Stimulated activated naive CD4-positive, alpha-beta T cell treated with Interleukin-2 at 50 U/mL for 16 hours (primary cell): ENCODE measurements around the gene CDCA8.
"Not testable (repeated sequence)": the region's sequence is repeated elsewhere in the genome, so short reads cannot be mapped to it uniquely, and the experiment has no call there.

ENCODE experiments used
- DNase-seq: peaks from one replicate; lab custom pipeline; 2025; lab: John Stamatoyannopoulos, UW

The CDCA8 gene

DNA sequence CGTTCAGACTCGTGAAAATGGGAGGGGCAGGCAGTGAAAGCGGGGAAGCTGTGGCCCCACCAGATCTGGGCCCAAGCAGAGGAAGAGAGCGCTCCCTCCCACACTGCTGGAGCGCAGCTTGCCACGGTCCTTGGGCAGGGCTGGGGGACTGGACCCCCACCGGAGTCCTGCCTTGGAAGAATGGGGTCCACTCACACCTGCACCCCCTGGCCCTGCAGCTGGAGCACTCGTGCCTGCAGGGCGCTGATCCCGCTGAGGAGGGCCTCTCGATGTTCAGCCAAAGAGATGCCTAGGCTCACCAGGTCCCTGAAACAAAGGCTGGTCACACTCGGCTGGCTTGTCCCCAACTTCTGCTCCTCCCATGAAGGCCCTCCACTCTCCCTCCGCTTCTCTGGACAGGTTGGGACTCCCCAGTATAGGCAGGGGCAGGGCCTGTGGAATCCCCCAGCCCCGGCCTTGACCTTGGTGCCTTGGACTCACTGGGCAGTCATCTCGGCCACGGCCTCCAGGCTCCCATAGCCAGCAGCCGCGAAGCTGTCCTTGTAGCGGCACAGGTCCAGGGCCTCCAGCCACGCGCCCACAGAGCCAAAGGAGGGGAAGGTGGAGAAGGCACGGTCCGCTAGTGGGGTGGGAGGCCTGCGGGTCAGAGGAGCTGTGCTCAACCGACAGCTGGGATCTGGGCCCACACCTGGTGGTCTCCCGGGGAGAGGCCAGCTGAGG is 26.0 kb downstream of the CDCA8 start:
- DNase-seq = no peak

DNA sequence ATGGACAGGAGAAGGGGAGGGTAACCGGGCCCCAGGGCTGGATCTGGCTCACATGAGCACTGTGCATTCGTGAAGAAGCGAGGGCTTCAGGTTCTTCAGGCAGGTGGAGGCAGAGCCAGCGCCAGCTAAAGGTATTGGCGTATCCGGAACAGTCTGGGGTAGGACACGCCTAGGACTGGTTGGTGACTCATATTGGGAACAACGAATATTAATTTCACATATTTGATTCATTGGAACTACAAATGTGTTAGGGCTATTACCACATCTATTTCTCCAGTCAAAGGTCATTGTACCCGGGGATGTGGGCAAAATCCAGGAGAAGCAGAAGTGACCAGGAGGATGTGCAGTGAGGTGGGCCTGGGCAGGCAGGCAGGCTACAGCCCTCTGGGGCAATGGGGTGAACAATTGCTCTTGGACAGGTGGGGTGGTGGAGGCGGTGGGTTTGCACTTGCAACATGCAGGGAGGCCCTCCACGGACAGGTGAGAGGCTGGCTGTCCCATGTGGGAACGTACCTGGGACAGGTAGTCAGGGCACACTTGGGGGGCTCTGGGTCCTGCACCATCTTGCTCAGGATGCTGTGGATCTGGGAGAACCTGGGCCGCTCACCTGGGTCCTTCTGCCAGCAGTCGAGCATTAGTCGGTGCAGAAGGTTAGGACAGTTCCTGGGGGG is 26.7 kb downstream of the CDCA8 start:
- no peak for DNase-seq

GRCh38 chr1:37719572-37720195 is 27.4 kb downstream of the CDCA8 start:
- DNase-seq = no peak

DNA sequence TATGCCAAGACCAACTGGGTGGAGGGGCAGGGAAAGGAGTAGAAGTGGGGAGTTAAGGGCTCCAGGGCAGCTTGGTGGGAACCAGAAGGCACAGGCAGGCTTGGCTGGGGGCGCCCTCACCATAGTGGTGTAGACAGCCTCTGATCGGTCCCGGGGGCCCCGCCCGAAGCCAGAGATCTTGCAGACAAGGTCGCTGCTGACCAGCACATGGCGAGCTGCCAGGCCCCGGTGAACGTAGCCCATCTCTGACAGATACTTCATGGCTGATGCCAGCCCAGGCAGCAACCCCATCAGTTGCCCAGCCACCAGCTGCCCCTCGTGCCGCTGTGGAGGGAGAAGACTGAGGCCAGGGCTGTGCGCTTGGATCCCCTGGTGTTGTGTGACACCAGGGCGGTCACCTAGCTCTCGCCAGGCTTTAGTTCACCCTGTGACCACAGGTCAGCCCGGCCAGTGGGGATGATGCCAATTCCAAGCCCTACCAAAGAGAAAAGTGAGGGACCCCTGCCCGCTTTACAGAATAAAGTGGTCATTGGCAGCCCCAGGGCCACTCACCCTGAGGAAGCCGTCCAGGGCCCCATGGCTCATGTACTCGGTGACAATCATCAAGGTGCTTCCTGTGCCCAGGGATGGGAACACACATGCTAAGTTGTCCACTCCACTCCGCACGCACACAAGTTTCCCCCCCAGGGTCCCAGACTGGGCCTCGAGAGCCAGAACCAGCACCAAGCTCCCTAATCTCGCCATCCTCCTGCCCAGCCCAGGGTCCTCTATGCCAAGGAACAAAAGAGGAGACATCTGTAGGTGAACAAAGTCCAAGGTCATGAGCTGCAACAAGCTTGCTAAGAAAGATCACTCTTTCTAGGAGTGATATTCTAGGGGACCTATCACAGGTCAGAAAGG is 28.2 kb downstream of the CDCA8 start:
- no peak for DNase-seq

DNA sequence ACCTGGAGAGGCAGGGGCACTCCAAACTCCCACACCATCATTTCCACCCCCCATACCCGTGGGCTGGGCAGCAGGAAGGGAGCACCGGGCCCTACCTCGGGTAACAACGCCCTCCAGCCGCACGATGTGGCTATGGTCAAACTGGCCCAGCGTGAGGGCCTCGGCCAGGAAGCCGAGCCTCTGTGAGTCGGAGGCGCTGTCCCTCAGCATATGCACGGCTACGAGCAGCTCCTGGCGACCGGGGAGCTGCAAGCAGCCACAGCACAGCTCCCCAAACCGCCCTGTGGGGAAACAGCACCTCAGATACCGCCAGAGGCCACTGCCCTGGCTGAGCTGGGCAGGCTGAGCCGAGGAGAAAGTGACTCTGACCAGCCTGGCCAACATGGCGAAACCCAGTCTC is 29.2 kb downstream of the CDCA8 start:
- no peak for DNase-seq

- no peak for DNase-seq
Measured at GRCh38 chr1:37722181-37723071, 30.1 kb downstream of the CDCA8 start.

DNA sequence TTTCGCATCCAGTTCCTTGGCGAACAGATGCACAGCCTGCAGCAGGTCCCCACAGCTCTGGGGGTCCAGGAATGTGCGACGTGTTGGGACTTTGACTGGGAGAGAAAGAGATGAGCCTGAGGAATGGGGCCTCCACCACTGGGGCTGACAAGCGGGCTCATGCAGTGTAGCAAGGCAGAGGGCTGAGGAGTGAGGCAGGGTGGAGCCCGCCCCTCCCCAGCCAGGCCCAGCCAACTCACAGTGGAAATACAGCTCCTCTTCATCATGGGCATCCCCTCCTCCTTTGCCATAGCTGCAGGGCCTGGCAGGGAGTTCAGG is 30.7 kb downstream of the CDCA8 start:
- DNase-seq = no peak

GRCh38 chr1:37723390-37724078 is 31.2 kb downstream of the CDCA8 start:
- no peak for DNase-seq

DNA sequence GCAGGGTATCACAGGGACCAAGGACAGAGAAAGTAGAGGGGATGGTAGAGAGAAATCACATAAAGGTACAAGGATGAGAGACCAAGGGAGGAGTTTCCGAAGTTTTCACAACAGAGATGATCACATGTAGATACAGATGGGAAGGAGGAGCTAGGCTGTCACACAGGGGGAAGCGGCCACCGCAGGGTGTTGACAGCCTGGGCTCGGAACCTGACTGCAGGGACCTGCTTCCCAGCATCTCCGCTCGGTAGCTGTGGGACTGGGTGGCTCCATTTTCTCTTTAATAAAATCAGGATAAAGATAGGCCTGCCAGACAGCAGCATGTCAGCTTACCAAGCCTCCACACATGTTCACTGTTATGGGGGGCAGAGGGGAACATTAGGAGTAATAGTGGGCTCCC is 32.3 kb downstream of the CDCA8 start:
- no peak for DNase-seq

DNA sequence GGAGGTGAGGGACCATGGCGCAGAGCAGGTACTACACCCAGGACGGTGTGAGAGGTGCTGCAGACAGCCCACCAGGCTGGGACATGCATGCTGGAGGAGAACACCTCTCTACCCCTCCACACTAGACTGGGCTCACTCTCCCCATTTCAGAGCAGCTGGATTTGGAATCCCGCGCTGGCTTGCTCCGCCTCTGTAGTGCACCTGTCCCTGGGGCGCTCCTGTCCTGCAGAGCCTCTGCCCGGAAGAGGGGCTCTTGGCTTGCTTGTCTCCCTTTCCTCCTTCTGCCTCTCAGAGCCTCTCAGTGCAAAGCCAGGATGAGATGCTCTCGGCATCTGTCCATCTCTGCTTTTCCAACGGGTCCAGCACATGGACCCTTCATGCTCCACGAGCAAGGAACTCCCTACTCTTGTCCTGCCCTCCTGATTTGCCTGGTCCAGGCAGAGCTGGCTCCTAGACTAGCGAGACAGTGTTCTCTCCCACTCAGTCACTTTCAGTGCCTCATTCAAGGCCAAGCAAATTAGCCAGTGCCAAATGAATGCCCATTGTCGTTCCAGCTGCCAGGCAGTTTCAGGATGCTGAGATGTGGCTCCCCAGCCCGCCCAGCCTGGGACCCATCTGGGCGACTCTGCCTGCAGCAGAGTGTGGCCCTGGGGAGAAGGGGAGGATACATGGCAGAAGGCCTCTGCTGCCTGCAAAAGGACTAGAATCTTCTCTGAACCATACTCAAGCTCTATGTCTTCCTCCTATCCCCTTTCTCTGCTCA is 33.7 kb downstream of the CDCA8 start:
- DNase-seq = no peak

DNA sequence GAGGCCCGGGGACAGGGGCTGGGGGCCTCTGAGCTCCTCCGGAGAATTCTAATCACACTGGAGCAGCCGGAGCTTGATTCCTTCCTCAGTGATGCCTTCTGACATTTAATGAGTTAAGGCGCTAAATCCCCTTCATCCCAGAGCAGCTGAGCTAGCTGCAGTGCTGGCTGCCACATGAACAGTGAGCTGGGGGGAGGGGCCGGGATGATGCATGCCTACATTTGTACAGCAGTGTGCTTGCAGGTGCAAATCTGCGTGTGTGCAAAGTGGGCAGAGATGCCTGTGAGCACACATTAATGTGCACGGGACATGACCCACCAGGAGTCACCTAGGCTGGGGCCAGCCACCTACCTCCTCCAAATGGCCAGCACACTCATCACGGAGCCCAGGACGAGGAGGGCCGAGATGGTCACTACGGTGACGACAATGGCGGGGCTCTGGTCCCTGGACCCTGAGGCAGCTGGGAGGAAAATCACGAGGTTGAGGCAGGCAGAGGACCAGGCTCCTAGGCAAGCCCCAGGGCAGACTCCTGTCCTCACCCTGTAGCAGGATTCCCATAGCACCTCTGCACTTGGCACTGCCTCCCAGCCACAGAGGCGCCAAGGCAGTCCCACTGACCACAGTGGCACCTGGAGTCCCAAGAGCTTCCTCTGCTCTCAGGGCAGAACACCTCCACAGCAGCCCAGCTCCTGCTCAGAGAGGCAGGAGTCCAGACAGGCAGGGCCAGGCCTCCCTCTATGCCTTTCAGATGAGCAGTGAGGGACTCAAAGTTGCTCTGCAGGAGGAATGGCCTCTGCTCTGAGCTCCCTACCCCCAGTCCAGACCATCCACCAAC is 34.7 kb downstream of the CDCA8 start:
- no peak for DNase-seq

DNA sequence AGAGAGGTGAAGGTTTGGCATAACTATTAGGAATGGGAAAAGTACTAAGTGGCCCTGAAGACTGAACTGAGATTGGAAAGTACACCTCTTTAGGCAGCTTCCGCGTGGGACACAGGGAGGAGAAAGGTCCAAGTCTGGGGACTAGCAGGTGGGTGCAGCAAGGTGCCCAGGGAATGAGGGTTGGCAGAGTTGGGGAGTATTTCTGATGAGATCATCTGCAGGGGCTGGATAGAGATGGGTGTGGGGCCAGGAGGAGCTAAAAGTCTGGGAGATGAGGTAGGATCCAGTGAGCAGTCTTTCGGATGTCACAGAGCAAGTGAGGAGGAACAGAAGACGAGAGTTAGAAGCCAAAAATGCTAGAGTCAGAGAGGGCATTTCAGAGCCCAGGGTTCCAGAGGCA is 36.1 kb downstream of the CDCA8 start:
- DNase-seq = no peak

- DNase-seq = no peak
Measured at GRCh38 chr1:37730376-37730775, 38.1 kb downstream of the CDCA8 start.

GRCh38 chr1:37731312-37732019 is 39.1 kb downstream of the CDCA8 start:
- DNase-seq = no peak

GRCh38 chr1:37732111-37732780 is 39.9 kb downstream of the CDCA8 start:
- no peak for DNase-seq

DNA sequence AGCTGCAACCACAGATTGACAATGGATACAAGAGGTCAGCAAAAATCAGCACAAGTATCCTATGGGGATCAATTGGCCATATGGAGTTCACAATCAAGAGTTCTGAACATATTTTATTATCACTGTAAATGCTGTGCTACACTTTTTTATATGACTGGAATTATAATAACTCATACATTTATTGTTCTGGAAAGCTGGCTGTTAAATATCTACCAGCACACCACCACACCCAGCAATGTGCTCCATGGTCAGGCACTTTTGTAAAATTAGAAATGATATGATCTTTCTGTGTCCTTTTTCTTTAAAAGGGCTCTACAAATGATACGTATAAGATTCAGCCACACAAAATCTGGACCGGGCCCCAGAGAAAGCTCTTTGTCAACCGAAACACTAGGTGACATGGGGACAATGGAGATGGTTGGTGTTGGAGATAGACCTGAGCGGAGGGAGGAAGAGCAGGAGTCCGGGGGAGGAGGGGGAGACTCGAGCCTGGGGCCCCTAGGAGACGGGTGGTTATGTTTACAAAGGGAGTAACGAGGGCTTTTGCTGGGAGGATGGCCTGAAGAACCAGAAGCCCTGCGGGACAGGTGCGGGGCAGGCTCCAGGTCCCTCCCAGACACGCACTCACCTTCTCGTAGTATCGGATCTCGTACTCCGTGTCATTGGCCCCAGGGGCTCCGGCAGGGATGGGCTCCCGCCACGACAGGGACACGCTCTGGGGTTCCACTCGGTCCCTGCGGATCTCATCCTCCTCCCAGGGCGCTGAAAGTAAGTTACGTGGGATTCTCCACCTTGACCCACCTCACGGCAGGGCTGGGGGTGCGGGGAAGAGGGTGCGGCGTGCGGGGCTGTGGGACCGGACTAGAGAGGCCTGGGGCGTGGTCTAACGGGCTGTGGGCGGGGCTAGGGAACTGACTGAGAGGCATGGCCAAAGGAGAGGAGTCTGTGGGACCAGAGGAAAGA is 42.6 kb downstream of the CDCA8 start:
- no peak for DNase-seq

DNA sequence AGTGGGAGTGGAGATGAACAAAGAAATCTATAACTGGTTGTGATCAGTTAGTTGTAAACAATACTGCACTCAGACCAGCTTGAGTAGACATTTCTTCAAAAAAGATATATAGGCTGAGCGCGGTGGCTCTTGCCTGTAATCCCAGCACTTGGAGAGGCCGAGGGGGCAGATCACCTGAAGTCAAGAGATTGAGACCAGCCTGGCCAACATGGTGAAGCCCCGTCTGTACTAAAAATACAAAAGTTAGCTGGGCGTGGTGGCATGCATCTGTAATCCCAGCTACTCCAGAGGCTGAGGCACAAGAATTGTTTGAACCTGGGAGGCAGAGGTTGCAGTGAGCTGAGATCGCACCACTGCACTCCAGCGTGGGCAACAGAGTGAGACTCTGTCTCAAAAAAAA is 45.7 kb downstream of the CDCA8 start:
- not testable (repeated sequence) for DNase-seq
